ENCODE results near the gene UBXN4.
"Not testable (repeated sequence)": the region's sequence is repeated elsewhere in the genome, so short reads cannot be mapped to it uniquely, and the experiment has no call there.

The UBXN4 gene

DNA sequence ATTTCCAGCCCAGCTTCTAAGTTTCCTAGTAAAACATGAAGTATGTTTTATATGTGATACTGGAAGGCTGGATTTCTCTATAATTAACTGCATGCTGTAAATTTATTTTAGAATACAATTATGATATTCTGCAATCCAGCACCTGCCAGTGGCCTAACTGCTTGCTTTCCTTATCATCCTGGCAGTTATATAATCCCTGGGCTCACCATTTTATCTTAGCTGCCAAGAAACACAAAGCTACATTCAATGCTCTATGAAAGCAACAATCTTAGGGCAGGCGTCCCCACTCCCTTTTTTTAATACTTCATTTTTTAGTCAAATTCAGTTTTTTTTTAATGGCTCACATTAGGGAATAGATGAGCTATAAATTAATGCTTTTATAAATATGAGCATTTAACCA, 38.4 kb upstream of the UBXN4 start:
- Histone ChIP-seq H3K4me3 (ENCODE audit: low read depth, low read length) (no peak overlapping the region), H3K9ac (no peak overlapping the region), H3K27me3 (ENCODE audit: control insufficient read depth, insufficient read depth, low read length) (no peaks in the 10 kb centered on the region), H3K4me2 (ENCODE audit: low read length) (no peak overlapping the region), H2AFZ (no peak overlapping the region), H3K79me2 (no peaks in the 10 kb centered on the region), H3K36me3 (ENCODE audit: control insufficient read depth, insufficient read depth, low read length) (no peaks in the 10 kb centered on the region), H3K27ac (no peak overlapping the region), H3K9me3 (ENCODE audit: control insufficient read depth, low read length) (no peaks in the 10 kb centered on the region), H3K4me1 (peaks cover 3% of the 10 kb centered on the region)
- TF ChIP-seq, protein P1, sequence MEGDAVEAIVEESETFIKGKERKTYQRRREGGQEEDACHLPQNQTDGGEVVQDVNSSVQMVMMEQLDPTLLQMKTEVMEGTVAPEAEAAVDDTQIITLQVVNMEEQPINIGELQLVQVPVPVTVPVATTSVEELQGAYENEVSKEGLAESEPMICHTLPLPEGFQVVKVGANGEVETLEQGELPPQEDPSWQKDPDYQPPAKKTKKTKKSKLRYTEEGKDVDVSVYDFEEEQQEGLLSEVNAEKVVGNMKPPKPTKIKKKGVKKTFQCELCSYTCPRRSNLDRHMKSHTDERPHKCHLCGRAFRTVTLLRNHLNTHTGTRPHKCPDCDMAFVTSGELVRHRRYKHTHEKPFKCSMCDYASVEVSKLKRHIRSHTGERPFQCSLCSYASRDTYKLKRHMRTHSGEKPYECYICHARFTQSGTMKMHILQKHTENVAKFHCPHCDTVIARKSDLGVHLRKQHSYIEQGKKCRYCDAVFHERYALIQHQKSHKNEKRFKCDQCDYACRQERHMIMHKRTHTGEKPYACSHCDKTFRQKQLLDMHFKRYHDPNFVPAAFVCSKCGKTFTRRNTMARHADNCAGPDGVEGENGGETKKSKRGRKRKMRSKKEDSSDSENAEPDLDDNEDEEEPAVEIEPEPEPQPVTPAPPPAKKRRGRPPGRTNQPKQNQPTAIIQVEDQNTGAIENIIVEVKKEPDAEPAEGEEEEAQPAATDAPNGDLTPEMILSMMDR (IDR thresholded peaks at IDR 0.05): no peak

GRCh38 chr2:135704075-135704474, 37.6 kb upstream of the UBXN4 start:
- H3K27ac ChIP-seq; H3K4me1 ChIP-seq; H3K27me3 ChIP-seq (ENCODE audit: control insufficient read depth, insufficient read depth, low read length); H3K9me3 ChIP-seq (ENCODE audit: control insufficient read depth, low read length); H3K4me2 ChIP-seq (ENCODE audit: low read length); H2AFZ ChIP-seq; H3K4me3 ChIP-seq (ENCODE audit: low read depth, low read length); H3K9ac ChIP-seq; H3K79me2 ChIP-seq; H3K36me3 ChIP-seq (ENCODE audit: control insufficient read depth, insufficient read depth, low read length): not testable (repeated sequence)

DNA sequence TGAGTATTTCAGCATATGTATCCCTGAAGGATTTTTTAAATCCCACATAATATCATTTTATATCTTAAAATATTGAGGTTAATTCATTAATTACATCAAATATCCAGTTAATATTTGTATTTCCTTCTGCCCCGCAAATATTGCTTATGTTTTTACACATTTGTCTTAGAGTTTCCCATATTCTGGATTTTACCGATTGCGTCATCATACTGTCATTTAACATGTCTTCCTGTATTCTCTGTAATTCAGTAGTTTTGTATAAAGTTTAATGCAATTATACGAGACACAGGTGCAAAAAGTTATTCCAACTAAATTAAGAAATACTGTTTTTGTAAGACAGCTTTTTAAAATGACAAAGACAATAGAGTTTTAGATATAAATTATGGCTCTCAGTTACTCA, 33.5 kb upstream of the UBXN4 start:
- TF ChIP-seq, protein P1 (IDR thresholded peaks at IDR 0.05): no peak
- Histone ChIP-seq H3K9ac (no peak overlapping the region), H3K4me2 (ENCODE audit: low read length) (no peak overlapping the region), H3K79me2 (no peaks in the 10 kb centered on the region), H3K27ac (no peak overlapping the region), H3K36me3 (ENCODE audit: control insufficient read depth, insufficient read depth, low read length) (no peaks in the 10 kb centered on the region), H3K4me1 (no peaks in the 10 kb centered on the region), H3K9me3 (ENCODE audit: control insufficient read depth, low read length) (no peaks in the 10 kb centered on the region), H3K27me3 (ENCODE audit: control insufficient read depth, insufficient read depth, low read length) (no peaks in the 10 kb centered on the region), H2AFZ (no peak overlapping the region), H3K4me3 (ENCODE audit: low read depth, low read length) (no peak overlapping the region)

- H3K9me3 ChIP-seq (ENCODE audit: control insufficient read depth, low read length): no peaks in the 10 kb centered on the region
- TF ChIP-seq, protein P1 (IDR thresholded peaks at IDR 0.05): peak; percentile 95
- H3K9ac ChIP-seq: no peak overlapping the region
- no peak overlapping the region for H3K4me2 ChIP-seq (ENCODE audit: low read length)
- no peaks in the 10 kb centered on the region for H3K27me3 ChIP-seq (ENCODE audit: control insufficient read depth, insufficient read depth, low read length)
- no peaks in the 10 kb centered on the region for H3K79me2 ChIP-seq
- H3K4me3 ChIP-seq (ENCODE audit: low read depth, low read length): no peak overlapping the region
- H3K36me3 ChIP-seq (ENCODE audit: control insufficient read depth, insufficient read depth, low read length): no peaks in the 10 kb centered on the region
- no peaks in the 10 kb centered on the region for H3K4me1 ChIP-seq
- no peak overlapping the region for H2AFZ ChIP-seq
- no peak overlapping the region for H3K27ac ChIP-seq
Measured at GRCh38 chr2:135709992-135710391, 31.7 kb upstream of the UBXN4 start.

- H3K9ac ChIP-seq; H2AFZ ChIP-seq; H3K36me3 ChIP-seq (ENCODE audit: control insufficient read depth, insufficient read depth, low read length); H3K4me1 ChIP-seq; H3K27me3 ChIP-seq (ENCODE audit: control insufficient read depth, insufficient read depth, low read length); H3K4me2 ChIP-seq (ENCODE audit: low read length); H3K4me3 ChIP-seq (ENCODE audit: low read depth, low read length); H3K27ac ChIP-seq; H3K79me2 ChIP-seq; H3K9me3 ChIP-seq (ENCODE audit: control insufficient read depth, low read length): not testable (repeated sequence)
Measured at GRCh38 chr2:135715086-135715485, 26.6 kb upstream of the UBXN4 start.

DNA sequence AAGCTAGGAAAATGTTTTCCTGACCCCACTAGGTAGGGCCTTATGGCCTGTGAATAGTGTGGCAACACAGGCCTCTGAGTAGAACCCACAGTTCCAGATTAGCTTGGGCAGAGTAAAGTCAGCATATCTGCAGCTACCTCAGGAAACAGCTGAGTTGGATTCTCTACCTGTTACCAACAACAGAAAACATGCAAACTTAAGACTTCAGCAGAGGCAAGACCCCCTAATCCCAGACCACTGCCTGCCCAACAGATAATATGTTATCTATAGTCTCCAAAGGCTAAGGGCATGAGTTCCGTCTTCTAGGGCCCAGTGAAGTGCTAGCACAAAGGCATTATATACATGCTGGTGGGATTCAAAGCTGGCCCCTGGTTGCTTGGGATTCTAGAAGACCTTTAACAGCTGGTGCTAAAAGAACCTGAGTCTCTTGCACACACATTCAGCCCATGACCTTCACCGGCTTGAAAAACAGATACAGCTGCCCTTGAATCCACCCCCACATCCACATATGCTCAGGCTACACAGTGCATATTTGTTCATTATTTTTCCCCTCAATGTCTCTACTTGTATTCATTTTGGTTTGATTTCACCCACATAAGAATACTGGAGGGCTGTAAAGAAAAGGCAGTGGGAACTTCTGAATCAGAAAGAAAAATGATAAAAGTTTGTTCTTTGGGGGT, 13.5 kb upstream of the UBXN4 start:
- no peak overlapping the region for H3K4me3 ChIP-seq (ENCODE audit: low read depth, low read length)
- TF ChIP-seq, protein P1 (IDR thresholded peaks at IDR 0.05): no peak
- H2AFZ ChIP-seq: no peak overlapping the region

More for the DNA sequence above, 13.5 kb upstream of the UBXN4 start:
- Histone ChIP-seq H3K4me2 (ENCODE audit: low read length) (no peak overlapping the region), H3K36me3 (ENCODE audit: control insufficient read depth, insufficient read depth, low read length) (no peaks in the 10 kb centered on the region), H3K27me3 (ENCODE audit: control insufficient read depth, insufficient read depth, low read length) (no peaks in the 10 kb centered on the region), H3K9me3 (ENCODE audit: control insufficient read depth, low read length) (no peaks in the 10 kb centered on the region), H3K79me2 (no peaks in the 10 kb centered on the region), H3K4me1 (no peaks in the 10 kb centered on the region), H3K9ac (no peak overlapping the region), H3K27ac (no peak overlapping the region)

Measured in parathyroid adenoma (tissue), 2 donors.